ENCODE results near the gene MSMO1. TPM values are rescaled to one million over a fixed set of nuclear protein-coding genes. Genes with fewer than 3 reads are reported as not detected.

MSMO1 gene
- total and polyA plus RNA-seq, 10 of the 15 experiments (the other 5 are each of a cell fraction or from before 2014, with no cell fraction given), result 63.6 to 168 (median 105) TPM

GRCh38 chr4:165367040-165367439 lies 39.6 kb downstream of the MSMO1 start:
- 75% methylated on average over 4 of the region's 4 CpGs for WGBS (ENCODE audit: insufficient coverage, insufficient replicate concordance, low lambda C conversion rate, missing lambda C conversion rate)
- Histone ChIP-seq H3K4me3 (no peak overlapping the region), H3K36me3 (ENCODE audit: control insufficient read depth in 2 of 2, insufficient read depth in 2 of 2, low read length in 1 of 2) (no peaks in the 10 kb centered on the region), H3K9ac (ENCODE audit: control insufficient read depth, insufficient read depth, low read length) (no peak overlapping the region), H3K9me3 (replicated peaks; ENCODE audit: control insufficient read depth, insufficient read depth, low read length) (no peaks in the 10 kb centered on the region), H3K79me2 (ENCODE audit: control insufficient read depth, insufficient read depth, low read length) (no peaks in the 10 kb centered on the region), H3K4me1 (ENCODE audit: control insufficient read depth, insufficient read depth, low read length) (no peaks in the 10 kb centered on the region), H2AFZ (ENCODE audit: control insufficient read depth, low read depth, low read length) (no peak overlapping the region), H3K27ac (ENCODE audit: control insufficient read depth, insufficient read depth) (no peak overlapping the region), H3K4me2 (ENCODE audit: control insufficient read depth, insufficient read depth) (no peak overlapping the region), H3K27me3 (replicated peaks in 1 of 2; ENCODE audit: control insufficient read depth in 2 of 2, insufficient read depth in 2 of 2, low read length in 1 of 2) (no peaks in the 10 kb centered on the region), H4K20me1 (ENCODE audit: control insufficient read depth, insufficient read depth) (no peaks in the 10 kb centered on the region)
- no peak for FAIRE-seq
- TF ChIP-seq ATF7 (IDR thresholded peaks at IDR 0.05; ENCODE audit: low read depth) (no peak), BCL3 (IDR thresholded peaks at IDR 0.05; ENCODE audit: borderline replicate concordance, insufficient read depth, low read depth, low read length, poor library complexity, severe bottlenecking) (no peak), CUX1 (IDR thresholded peaks at IDR 0.05; ENCODE audit: insufficient replicate concordance, low read depth, low read length) (no peak), NFYB (IDR thresholded peaks at IDR 0.05; ENCODE audit: insufficient read depth, low read depth, low read length) (no peak)
- no peak for ATAC-seq
- BruUV-seq (replicated peaks), result no TSS peak
- intact Hi-C loops (cut with micrococcal nuclease; ENCODE audit: unreplicated experiment), result no loop called here
- RAD21 ChIA-PET (ENCODE audit: unreplicated experiment), result no interaction called here
- in situ Hi-C loops (cut with MboI), result no loop called here
- SMC1A ChIA-PET (ENCODE audit: uncharacterized antibody, unreplicated experiment), result no interaction called here
- POLR2A ChIA-PET, result no interaction called here
- CTCF ChIA-PET, result no interaction called here
- DNase-seq (ENCODE audit: low read depth, low spot score), result no peak

All from GM12878 (cell line).